GM23248 (cell line): ENCODE measurements around the gene IRF2BP2. TPM values are rescaled to one million over a fixed set of nuclear protein-coding genes. Genes with fewer than 3 reads are reported as not detected.
"Not testable (repeated sequence)": the region's sequence is repeated elsewhere in the genome, so short reads cannot be mapped to it uniquely, and the experiment has no call there.

ENCODE experiments used
- DNase-seq: peaks from one replicate; pipeline ENCODE4 v3.0.0-alpha.2; 2015
- H2AFZ ChIP-seq: fragments of 200-600 bp; sonication (generic); 2 replicates; pipeline ENCODE4 v1.6.1; 2016; ENCODE audit warnings: antibody characterized with exemption
- H3F3A ChIP-seq: fragments of 200-600 bp; sonication (generic); 2 replicates; pipeline ENCODE4 v1.6.1; 2016; ENCODE audit warnings: mild to moderate bottlenecking, antibody characterized with exemption, mixed run types; ENCODE audit not compliant: insufficient read depth
- H3K27ac ChIP-seq: fragments of 200-600 bp; sonication (generic); 2 replicates; pipeline ENCODE4 v1.5.1; 2016; ENCODE audit warnings: mild to moderate bottlenecking
- H3K27me3 ChIP-seq: fragments of 200-600 bp; sonication (generic); replicated peaks from 2 replicates; pipeline ENCODE4 v1.6.1; 2016; ENCODE audit warnings: mild to moderate bottlenecking; ENCODE audit not compliant: insufficient read depth
- H3K36me3 ChIP-seq: fragments of 200-600 bp; sonication (generic); 2 replicates; pipeline ENCODE4 v1.6.1; 2016; ENCODE audit warnings: low read depth, mild to moderate bottlenecking
- H3K4me1 ChIP-seq: fragments of 200-600 bp; sonication (generic); 2 replicates; pipeline ENCODE4 v1.6.1; 2016; ENCODE audit warnings: mild to moderate bottlenecking; ENCODE audit not compliant: insufficient read depth
- H3K4me2 ChIP-seq: fragments of 200-600 bp; sonication (generic); one replicate; pipeline ENCODE4 v1.6.1; 2016; ENCODE audit warnings: mild to moderate bottlenecking; ENCODE audit not compliant: unreplicated experiment
- H3K4me3 ChIP-seq: fragments of 200-600 bp; sonication (generic); 2 replicates; pipeline ENCODE4 v1.5.1; 2016; ENCODE audit warnings: mild to moderate bottlenecking
- H3K79me2 ChIP-seq: fragments of 200-600 bp; sonication (generic); 2 replicates; pipeline ENCODE4 v1.6.1; 2016; ENCODE audit warnings: mild to moderate bottlenecking; ENCODE audit not compliant: insufficient read depth
- H3K9ac ChIP-seq: fragments of 200-600 bp; sonication (generic); 2 replicates; pipeline ENCODE4 v1.6.1; 2016; ENCODE audit warnings: mild to moderate bottlenecking
- H3K9me2 ChIP-seq: fragments of 200-600 bp; sonication (generic); 2 replicates; pipeline ENCODE4 v1.6.1; 2016; ENCODE audit warnings: mixed run types, mild to moderate bottlenecking, moderate library complexity; ENCODE audit not compliant: insufficient read depth
- H3K9me3 ChIP-seq: fragments of 200-600 bp; sonication (generic); one replicate; pipeline ENCODE4 v1.6.1; 2017; ENCODE audit warnings: low read depth
- H4K20me1 ChIP-seq: fragments of 200-600 bp; sonication (generic); 2 replicates; pipeline ENCODE4 v1.6.0; 2016; ENCODE audit not compliant: insufficient read depth
- EZH2 ChIP-seq: fragments of 200-600 bp; sonication (generic); IDR thresholded peaks from 2 replicates; pipeline ENCODE4 v1.6.1; 2018; ENCODE audit warnings: antibody characterized with exemption, mild to moderate bottlenecking; ENCODE audit not compliant: insufficient read depth, poor library complexity, severe bottlenecking
- EZH2phosphoT487 ChIP-seq: fragments of 200-600 bp; sonication (generic); IDR thresholded peaks from 2 replicates; pipeline ENCODE4 v1.6.1; 2018; ENCODE audit warnings: antibody characterized with exemption, moderate library complexity, mild to moderate bottlenecking, low read depth; ENCODE audit not compliant: insufficient read depth
- WGBS, 2 experiments: methylation state at CpG; one replicate each; pipeline ENCODE4 v1.1.6; 2015 to 2017; ENCODE audit warnings: low lambda C conversion rate in 2 of 2, low coverage in 1 of 2; ENCODE audit errors: missing lambda C conversion rate in 2 of 2; 5-methylcytosine and 5-hydroxymethylcytosine counted together
- in situ Hi-C: fragments of 300-500 bp; cut with MboI; formaldehyde crosslinking; loops from 2 replicates; pipeline ENCODE4 v1.15.0; 2020
- polyA plus RNA-seq: library from polyadenylated mRNA; unstranded; fragments of >200 nt; fragmentation: Nextera tagmentation; extraction: Ambion mirVana; gene quantifications from 2 replicates; pipeline ENCODE4 v1.2.1, GENCODE V29; 2016
- total RNA-seq: library from RNA; depleted of rRNA; stranded (reverse); fragments of >200 nt; shearing (Covaris generic); gene quantifications from 2 replicates; pipeline ENCODE4 v1.2.3, GENCODE V29; 2014

Gene IRF2BP2
- total and polyA plus RNA-seq, 2 experiments from 2014 or later, result 12.9 to 60.7 TPM

- H3K4me3 ChIP-seq, result no peak overlapping the region
- H3K27me3 ChIP-seq, result no peaks in the 10 kb centered on the region
- H3K27ac ChIP-seq, result no peak overlapping the region
- H3K36me3 ChIP-seq, result no peaks in the 10 kb centered on the region
- TF ChIP-seq EZH2, result no peak
- no peak for TF ChIP-seq EZH2phosphoT487
- H3K4me1 ChIP-seq, result no peaks in the 10 kb centered on the region
- no peak overlapping the region for H2AFZ ChIP-seq
- no peaks in the 10 kb centered on the region for H3K9me2 ChIP-seq
- no peaks in the 10 kb centered on the region for H3K79me2 ChIP-seq
- in situ Hi-C loops, result no loop called here
- H3K4me2 ChIP-seq, result no peak overlapping the region
- no peaks in the 10 kb centered on the region for H3K9me3 ChIP-seq
- WGBS, 2 experiments, result 73 to 78% methylated on average over 4 of the region's 4 CpGs
- no peak for DNase-seq
- no peaks in the 10 kb centered on the region for H3F3A ChIP-seq
- H3K9ac ChIP-seq, result no peak overlapping the region
- no peaks in the 10 kb centered on the region for H4K20me1 ChIP-seq
These were observed 29.1 kb upstream of the IRF2BP2 start for GRCh38 chr1:234638832-234639799.

- H3K79me2 ChIP-seq, H3K27ac ChIP-seq, H3K9me2 ChIP-seq, H4K20me1 ChIP-seq, H3K9me3 ChIP-seq, DNase-seq, H3K27me3 ChIP-seq, in situ Hi-C loops, H3K36me3 ChIP-seq, H3K4me3 ChIP-seq, H3K4me2 ChIP-seq, H3K9ac ChIP-seq, H2AFZ ChIP-seq: not testable (repeated sequence)
- Histone ChIP-seq H3F3A (peaks cover 25% of the 10 kb centered on the region), H3K4me1 (peaks cover 16% of the 10 kb centered on the region)
- 81 to 84% methylated on average over 9 of the region's 9 CpGs for WGBS, 2 experiments
These were observed 24.9 kb upstream of the IRF2BP2 start for GRCh38 chr1:234634922-234635321.

GRCh38 chr1:234634387-234634786 is 24.4 kb upstream of the IRF2BP2 start:
- in situ Hi-C loops, result no loop called here
- Histone ChIP-seq H3K4me2 (no peak overlapping the region), H3K4me3 (no peak overlapping the region), H2AFZ (no peak overlapping the region), H3K79me2 (no peaks in the 10 kb centered on the region), H4K20me1 (no peaks in the 10 kb centered on the region), H3K9me3 (no peaks in the 10 kb centered on the region), H3F3A (peaks cover 25% of the 10 kb centered on the region), H3K27ac (no peak overlapping the region), H3K27me3 (no peaks in the 10 kb centered on the region), H3K4me1 (peaks cover 17% of the 10 kb centered on the region), H3K36me3 (no peaks in the 10 kb centered on the region), H3K9ac (no peak overlapping the region), H3K9me2 (no peaks in the 10 kb centered on the region)
- TF ChIP-seq EZH2, result no peak
- TF ChIP-seq EZH2phosphoT487, result no peak
- no peak for DNase-seq
- WGBS, 2 experiments, result 91 to 93% methylated on average over 7 of the region's 7 CpGs

- TF ChIP-seq EZH2 (no peak), EZH2phosphoT487 (no peak)
- in situ Hi-C loops, result no loop called here
- Histone ChIP-seq H3K9ac (no peak overlapping the region), H3K27me3 (no peaks in the 10 kb centered on the region), H3K79me2 (no peaks in the 10 kb centered on the region), H3K27ac (no peak overlapping the region), H3K4me1 (peaks cover 27% of the 10 kb centered on the region), H3K9me2 (no peaks in the 10 kb centered on the region), H3K4me3 (no peak overlapping the region), H4K20me1 (no peaks in the 10 kb centered on the region), H3K4me2 (no peak overlapping the region), H3K9me3 (no peaks in the 10 kb centered on the region), H3F3A (peaks cover 25% of the 10 kb centered on the region), H2AFZ (no peak overlapping the region), H3K36me3 (no peaks in the 10 kb centered on the region)
- 93% methylated on average over 6 of the region's 6 CpGs for WGBS, 2 experiments
- DNase-seq, result no peak
These were observed 23.4 kb upstream of the IRF2BP2 start for GRCh38 chr1:234633246-234634003.
